Globus pallidus (tissue), 1 donor: ENCODE measurements around the gene P2RY12.
"Not testable (repeated sequence)": the region's sequence is repeated elsewhere in the genome, so short reads cannot be mapped to it uniquely, and the experiment has no call there.

Experiments used
- DNase-seq: peaks from one replicate; pipeline ENCODE4 v3.0.0-alpha.2; 2015; ENCODE audit warnings: low spot score

The P2RY12 gene

GRCh38 chr3:151393146-151393830, 8.7 kb upstream of the P2RY12 start:
- DNase-seq = no peak

- DNase-seq = not testable (repeated sequence)
Measured at GRCh38 chr3:151392191-151392590, 7.6 kb upstream of the P2RY12 start.

DNA sequence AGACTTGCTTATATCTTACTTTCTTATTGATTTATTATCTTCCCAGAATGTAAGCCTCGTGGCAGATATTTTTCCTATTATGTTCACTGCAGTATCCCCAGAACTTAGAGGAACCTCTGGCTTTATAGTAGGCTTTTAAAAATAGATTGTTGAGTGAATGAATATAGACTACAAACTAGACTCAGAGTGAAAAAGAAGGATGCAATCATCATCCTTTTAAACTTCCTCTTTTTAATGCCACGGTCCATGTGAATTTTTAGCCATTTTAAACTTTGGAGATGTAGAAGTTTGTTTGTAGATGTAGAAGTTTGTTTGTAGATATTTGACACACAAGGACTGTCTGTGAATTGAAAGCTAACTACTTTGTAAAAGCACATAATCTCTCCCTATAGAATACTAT, 7.2 kb upstream of the P2RY12 start:
- DNase-seq = no peak

DNA sequence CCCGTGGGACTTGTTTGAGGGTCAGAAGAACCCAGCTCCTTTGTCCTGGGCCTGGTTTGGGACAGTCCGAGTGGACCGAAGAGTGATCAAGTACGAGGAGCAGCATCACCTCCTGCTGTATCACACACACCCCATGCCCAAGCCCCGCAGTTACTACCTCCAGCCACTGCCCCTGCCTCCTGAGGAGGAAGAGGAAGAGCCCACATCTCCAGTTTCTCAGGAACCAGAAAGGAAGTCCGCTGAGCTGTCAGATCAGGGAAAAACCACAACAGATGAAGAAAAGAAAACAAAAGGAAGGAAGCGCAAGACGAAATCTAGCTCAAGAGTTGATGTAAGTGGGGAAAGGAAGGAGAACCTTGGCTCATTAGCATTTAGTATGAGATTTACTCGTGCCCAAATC, 3.3 kb upstream of the P2RY12 start:
- DNase-seq = no peak

DNA sequence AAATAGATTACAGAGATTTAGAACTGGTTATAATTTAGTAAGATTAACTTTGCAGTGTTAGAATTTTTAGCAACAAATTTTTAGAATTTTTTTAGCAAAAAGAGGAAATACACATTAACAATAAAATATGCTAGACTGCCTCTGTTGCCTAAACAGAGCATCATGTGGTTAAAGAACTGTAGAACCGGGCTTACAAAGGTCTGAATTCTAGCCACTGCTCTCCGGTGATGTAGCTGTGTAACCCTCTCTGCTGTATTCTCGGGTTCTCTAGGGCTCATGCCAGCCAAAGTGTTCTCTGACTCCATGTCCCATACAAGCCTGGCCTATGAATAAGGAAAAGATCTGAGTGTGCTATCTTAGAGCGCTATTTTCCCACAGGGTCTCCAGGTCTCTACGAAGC, 2.9 kb upstream of the P2RY12 start:
- no peak for DNase-seq

- no peak for DNase-seq
Measured at GRCh38 chr3:151386056-151386455, 1.5 kb upstream of the P2RY12 start.

DNA sequence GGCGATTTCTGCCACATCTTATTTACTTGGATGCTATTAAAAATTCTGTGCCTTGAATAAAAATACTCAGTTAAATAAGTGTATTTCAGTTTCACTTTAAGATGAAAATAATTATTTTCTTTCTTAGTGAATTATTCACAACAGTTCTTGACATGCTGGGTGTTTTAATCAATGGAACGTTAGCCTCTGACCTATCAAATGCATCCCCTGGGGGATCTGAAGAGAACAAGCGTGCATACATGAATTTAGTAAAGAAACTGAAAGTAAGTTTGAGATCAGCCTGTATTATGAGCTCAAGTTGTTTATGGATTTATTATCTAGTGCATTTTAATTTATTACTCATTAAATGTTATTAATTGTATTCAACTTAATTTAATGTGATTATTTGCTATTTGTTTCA, 597 bp downstream of the P2RY12 start:
- DNase-seq = no peak

- DNase-seq = no peak
Measured at GRCh38 chr3:151383111-151383510, 1.4 kb downstream of the P2RY12 start.

GRCh38 chr3:151382671-151383070, 1.9 kb downstream of the P2RY12 start:
- DNase-seq = peak; percentile 41

DNA sequence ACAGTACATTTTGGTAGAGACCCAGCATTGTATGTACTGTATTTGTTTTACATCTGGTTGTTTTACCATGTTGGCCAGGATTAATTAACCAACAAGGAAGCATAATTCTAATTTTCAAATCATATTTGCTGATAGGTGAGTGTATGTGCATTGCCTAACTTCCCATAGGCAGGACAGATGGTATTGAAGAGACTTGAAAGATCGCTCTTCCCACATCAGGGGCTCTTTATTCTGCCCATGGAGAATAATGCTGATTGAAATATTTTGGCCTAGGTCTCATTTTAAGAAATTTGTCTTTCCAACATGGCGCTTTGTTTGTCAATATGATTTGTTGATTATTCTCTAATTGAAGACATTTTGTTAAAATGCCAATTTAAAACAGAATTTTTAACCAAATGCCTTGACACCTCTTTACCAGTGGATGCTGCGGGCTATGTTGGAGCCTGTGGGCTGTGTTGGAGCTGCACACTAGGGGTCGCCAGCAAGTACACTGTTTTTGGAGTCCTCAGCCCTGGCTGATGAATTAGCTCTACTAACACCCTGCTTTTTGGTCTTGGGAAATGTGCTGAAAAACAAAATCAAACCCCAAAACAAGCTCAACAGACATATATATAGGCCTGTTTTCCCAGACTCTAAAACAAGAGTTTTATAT, 5.3 kb downstream of the P2RY12 start:
- DNase-seq = no peak

DNA sequence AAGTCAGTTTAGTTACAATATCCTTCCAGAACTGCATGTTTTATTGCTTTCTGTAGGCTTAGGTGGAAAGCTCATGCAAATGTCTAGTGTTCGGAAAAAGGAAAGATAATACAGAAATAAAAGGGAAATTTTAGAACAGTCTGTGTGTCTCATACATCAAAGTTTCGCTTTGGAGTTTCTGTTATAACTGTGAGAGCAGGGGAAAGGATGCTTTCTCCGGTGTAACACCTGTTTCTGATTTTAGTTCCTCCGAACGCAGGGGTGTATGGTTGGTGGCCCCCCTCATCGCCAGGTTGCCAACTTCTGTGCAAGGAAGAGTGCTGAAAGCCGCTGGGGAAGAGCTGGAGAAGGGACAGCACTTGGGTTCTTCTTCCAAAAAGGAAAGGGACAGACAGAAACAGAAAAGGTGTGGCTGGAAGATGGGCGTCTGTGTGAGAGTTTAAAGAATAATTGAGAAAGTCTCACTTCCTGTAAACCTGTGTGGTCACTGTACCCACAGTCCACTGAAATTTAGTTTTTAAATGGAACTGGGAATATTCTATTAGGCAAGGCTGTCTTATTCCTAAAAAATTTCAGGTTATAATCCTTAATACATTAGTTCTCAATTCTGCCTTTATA, 6.7 kb downstream of the P2RY12 start:
- DNase-seq = no peak

- DNase-seq = no peak
Measured at GRCh38 chr3:151372063-151372820, 12.3 kb downstream of the P2RY12 start.

DNA sequence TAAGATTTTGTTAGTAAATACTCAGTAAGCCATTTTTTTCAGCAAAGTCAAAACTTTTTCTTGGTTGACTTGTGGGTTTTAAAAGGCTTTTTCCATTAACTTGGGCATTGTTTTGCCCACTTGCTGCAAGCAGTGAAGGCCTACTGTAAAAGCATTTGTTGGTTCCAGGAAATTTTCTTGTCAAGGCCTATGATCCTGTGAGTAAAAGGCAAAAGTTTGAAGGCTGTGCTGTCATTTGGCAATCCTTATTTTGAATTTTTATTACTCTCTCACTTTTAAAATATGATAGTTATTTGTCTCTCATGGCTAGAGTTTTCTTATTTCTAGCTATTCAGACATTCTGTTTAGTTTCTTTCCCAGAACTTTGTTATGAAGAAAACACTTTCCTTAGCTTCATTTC, 13.0 kb downstream of the P2RY12 start:
- DNase-seq = no peak

GRCh38 chr3:151367448-151367847, 17.1 kb downstream of the P2RY12 start:
- no peak for DNase-seq

DNA sequence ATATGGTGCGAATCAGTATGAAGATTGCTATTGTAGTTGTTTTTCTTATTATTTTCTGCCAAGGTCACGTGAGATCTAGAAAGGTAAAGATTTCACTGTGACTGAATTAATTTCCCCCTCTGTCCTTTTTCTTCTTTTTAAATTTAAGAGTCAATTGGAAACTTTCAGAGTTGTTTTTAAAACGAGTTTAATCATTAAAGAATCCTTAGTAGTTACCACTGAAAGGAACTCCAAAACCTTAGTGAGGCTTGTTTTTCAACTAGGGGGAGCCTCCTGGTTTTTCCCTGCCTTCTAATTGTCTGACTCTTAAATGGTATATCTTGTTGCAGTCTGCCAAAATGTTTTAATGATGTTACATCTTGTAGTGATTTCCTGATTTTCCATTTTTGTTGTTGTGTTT, 17.6 kb downstream of the P2RY12 start:
- no peak for DNase-seq

DNA sequence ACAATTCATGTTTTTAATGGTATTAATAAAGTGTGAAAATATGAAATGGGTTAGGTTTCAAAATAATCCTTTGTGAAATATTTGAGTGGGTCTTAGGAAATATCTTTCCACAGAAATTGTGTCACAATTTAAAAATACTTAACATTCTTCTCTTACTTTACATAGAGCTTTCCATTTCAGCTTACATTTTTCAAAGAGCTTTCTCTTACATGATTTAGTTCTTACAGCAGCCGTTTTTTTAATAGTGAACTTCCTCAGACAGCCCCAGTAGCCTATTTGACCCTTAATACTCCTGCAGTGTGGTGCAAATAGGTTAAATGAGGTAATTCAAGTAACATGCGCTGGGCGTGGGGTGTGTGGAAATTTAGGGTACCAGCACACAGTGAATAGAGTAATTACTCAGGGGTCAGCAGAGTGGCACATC, 21.8 kb downstream of the P2RY12 start:
- no peak for DNase-seq

GRCh38 chr3:151357463-151357850, 27.1 kb downstream of the P2RY12 start:
- DNase-seq = no peak

DNA sequence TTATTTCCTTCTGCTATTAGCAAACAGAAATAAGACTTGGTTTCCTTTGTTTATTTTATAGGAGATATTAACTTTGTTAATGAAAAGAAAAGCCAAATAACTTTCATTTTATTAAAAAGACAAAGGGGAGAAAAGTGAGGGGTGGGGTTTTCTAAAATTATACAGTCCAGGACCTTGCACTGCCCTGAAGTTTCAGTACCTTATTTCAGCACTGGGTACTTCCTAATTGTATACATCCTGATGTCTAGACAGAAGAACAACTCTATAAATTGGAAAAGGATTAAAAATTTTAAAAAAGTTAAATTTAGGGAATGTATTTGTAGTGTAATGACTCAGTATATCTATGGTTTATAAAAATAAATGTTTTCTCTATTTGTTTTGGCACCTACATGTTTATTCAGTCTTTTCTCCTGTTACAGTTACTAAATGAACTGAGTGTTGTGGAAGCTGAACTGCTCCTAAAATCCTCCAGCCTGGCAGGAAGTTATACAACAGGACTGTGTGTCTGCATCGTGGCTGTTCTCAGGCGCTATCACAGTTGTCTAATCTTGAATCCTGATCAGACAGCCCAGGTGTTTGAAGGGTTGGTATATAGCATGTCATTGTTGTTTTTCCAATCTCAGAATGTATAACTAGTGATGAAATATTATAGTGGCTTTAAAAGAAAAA, 27.6 kb downstream of the P2RY12 start:
- no peak for DNase-seq

DNA sequence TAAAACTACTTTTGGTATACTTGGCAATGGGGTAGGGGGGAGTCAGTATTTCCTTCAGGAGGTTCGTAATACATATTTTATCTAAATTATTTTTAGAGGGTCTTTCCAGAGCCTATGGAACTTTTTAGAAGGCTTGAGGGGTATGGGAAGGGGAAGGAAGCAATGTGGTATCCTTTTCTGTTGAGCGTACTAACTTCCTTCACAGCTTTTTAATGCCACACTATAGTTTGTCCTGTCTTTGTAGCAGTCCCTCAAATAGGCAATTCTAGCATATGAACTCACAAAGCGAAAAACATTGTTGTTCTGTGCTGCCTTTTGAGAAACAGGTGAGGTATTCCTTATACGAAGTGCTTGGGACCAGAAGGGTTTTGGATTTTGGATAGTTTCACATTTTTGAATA, 32.9 kb downstream of the P2RY12 start:
- no peak for DNase-seq

- DNase-seq = no peak
Measured at GRCh38 chr3:151351219-151351618, 33.3 kb downstream of the P2RY12 start.

- DNase-seq = no peak
Measured at GRCh38 chr3:151350656-151351055, 33.9 kb downstream of the P2RY12 start.

- DNase-seq = peak; percentile 61
Measured at GRCh38 chr3:151347432-151347831, 37.1 kb downstream of the P2RY12 start.
